HG03457 (cell line): Measurements from ENCODE around the gene MINAR2.

Experiments
- ATAC-seq: cut with Tn5 transposase; IDR thresholded peaks from one replicate; pipeline ENCODE4 v1.9.1; 2021; ENCODE audit warnings: moderate number of reproducible peaks; ENCODE audit not compliant: unreplicated experiment

MINAR2 gene

DNA sequence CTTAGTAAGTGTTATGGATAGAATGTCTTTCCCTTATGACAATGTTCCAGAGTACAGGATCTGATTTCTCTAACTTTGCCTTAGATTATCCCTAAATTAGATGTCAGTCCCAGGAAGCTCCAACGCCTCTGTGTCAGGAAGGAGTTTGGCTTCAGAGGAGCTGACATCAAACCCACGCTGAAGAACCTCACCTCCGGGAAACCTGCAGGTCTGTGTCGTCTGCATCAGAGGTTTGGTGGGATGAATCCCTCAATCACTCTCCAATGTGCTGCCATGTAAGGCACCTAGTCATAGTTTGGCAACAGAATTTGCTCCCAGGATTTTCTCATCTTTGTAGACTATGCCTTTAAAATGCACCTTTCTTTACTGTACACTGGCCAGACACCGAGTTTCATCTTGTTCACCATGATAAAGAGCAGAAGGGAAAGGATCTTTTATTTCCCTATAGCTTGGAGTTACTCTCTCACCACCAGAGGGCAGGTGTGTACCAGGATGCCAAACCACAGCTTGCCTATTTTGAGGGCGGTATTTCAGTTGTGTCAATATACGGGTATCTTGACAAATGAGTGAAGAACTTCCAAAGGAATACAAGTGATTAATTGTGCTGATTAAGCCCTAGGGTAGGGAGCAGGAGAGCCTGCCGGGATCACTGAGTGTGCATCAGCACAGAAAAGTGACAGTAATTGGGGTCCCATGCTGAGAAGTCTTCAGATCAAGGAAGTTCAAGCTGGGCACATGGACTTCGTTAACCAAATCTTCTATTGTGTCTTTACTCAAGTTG lies 23.4 kb downstream of the MINAR2 start:
- ATAC-seq, result peak; percentile 56

GRCh38 chr5:129773376-129773775 lies 25.5 kb downstream of the MINAR2 start:
- no peak for ATAC-seq

DNA sequence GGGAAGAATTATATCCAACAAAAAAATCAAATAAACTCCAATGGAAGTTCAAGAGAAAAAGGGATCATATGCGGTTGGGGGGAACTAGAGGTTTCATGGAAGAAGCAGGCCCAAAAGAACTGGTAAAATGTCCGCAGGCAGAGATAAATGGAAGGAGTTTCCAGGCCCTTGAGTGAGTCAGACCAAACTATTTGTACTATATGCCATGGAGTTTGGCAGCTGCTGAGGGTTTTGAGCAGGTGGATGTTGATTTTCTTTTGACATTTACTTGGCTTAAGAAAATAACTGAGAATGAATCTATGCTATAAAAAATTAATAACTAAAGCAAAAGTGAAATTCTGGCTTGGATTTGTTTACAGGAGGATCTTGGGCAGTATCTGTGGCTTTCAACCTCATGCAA lies 33.7 kb downstream of the MINAR2 start:
- no peak for ATAC-seq

GRCh38 chr5:129803403-129803802 lies 55.5 kb downstream of the MINAR2 start:
- ATAC-seq, result no peak

GRCh38 chr5:129804705-129805104 lies 56.8 kb downstream of the MINAR2 start:
- no peak for ATAC-seq

- ATAC-seq, result no peak
Observed at GRCh38 chr5:129807162-129807814, 59.4 kb downstream of the MINAR2 start.
